H1 (cell line): ENCODE measurements around the gene TEKT4.
"Not testable (repeated sequence)": the region's sequence is repeated elsewhere in the genome, so short reads cannot be mapped to it uniquely, and the experiment has no call there.

Experiments used
- CREB1 ChIP-seq: IDR thresholded peaks from 2 replicates; pipeline ENCODE4 v1.6.1; 2012; ENCODE audit warnings: inconsistent platforms
- EZH2 ChIP-seq: fragments of 200-600 bp; sonication (generic); IDR thresholded peaks from 2 replicates; pipeline ENCODE4 v1.7.1; 2012; ENCODE audit warnings: low read depth, mild to moderate bottlenecking, moderate library complexity, low read length, inconsistent platforms; ENCODE audit not compliant: severe bottlenecking
- POLR2A ChIP-seq, 2 experiments: IDR thresholded peaks; 1 replicate in 1 of 2; 2 replicates in 1 of 2; pipeline ENCODE4 v1.6.1; 2011; ENCODE audit warnings: low read depth in 2 of 2, low read length in 2 of 2, mild to moderate bottlenecking in 2 of 2; ENCODE audit errors: control extremely low read depth in 1 of 2
- POLR2AphosphoS5 ChIP-seq: IDR thresholded peaks from 2 replicates; pipeline ENCODE4 v1.6.1; 2011; ENCODE audit warnings: low read depth, low read length
- SP2 ChIP-seq: IDR thresholded peaks from 2 replicates; pipeline ENCODE4 v1.6.1; 2012; ENCODE audit warnings: mild to moderate bottlenecking, low read length, inconsistent platforms
- TAF1 ChIP-seq: IDR thresholded peaks from 2 replicates; pipeline ENCODE4 v1.6.1; 2011; ENCODE audit warnings: mild to moderate bottlenecking, low read depth, low read length
- TF ChIP-seq, protein P1 (sequence below), 3 experiments: IDR thresholded peaks; 1 replicate in 2 of 3; 2 replicates in 1 of 3; pipeline versions ENCODE4 v1.5.1 to v1.6.1; 2011; ENCODE audit warnings: low read length in 3 of 3, mild to moderate bottlenecking in 3 of 3, inconsistent platforms in 2 of 3, low read depth in 1 of 3, moderate library complexity in 1 of 3; ENCODE audit not compliant: insufficient read depth in 1 of 3; ENCODE audit errors: control extremely low read depth in 1 of 3
- TF ChIP-seq, protein P2 (sequence below): IDR thresholded peaks from 2 replicates; pipeline ENCODE4 v1.6.1; 2012; ENCODE audit warnings: low read length, inconsistent platforms
- TF ChIP-seq, protein P3 (sequence below): IDR thresholded peaks from 2 replicates; pipeline ENCODE4 v1.6.1; 2011; ENCODE audit warnings: low read depth, mild to moderate bottlenecking, low read length; ENCODE audit not compliant: insufficient read depth

DNA sequence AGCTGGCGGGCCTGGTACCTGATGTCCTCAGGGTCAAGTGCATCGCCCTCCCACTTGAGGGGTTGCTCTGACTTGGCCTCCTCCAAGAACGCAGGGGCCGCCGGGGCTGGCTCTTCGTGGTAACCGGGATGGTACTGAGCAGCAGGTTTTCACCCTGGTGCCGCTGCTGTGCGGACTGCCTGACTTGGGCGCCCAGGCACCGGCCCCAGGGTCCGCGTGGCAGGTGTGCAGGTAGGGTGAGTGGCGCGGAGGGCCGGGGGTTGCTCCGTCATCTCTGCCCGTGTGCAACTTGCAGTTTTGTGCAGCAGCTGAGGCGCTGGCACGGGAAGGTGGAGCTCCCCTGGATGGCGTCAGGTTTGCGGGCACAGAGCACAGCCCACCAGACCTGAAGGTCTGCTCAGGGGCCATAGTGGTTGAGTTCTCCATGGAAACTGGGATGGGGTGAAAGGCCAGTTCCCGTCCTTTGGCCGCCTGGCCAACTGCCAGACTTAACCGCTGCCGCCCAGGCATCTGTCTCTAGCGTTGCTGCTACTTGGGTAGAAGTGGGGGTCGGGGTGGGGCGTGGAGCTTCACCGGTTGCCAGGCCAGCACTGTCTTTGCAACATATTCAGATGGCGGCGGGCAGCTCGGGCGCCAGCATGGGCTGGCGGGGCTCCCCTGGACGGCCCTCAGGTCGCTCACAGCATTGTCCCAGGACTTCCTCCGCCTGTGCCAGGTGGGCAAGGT, 12.9 kb upstream of the TEKT4 start:
- TF ChIP-seq SP2; EZH2; CREB1; TAF1; POLR2A (IDR thresholded peaks at IDR 0.05; ENCODE audit: control extremely low read depth in 1 of 2, low read depth in 2 of 2, low read length in 2 of 2); POLR2AphosphoS5: not testable (repeated sequence)
- TF ChIP-seq, protein P1, sequence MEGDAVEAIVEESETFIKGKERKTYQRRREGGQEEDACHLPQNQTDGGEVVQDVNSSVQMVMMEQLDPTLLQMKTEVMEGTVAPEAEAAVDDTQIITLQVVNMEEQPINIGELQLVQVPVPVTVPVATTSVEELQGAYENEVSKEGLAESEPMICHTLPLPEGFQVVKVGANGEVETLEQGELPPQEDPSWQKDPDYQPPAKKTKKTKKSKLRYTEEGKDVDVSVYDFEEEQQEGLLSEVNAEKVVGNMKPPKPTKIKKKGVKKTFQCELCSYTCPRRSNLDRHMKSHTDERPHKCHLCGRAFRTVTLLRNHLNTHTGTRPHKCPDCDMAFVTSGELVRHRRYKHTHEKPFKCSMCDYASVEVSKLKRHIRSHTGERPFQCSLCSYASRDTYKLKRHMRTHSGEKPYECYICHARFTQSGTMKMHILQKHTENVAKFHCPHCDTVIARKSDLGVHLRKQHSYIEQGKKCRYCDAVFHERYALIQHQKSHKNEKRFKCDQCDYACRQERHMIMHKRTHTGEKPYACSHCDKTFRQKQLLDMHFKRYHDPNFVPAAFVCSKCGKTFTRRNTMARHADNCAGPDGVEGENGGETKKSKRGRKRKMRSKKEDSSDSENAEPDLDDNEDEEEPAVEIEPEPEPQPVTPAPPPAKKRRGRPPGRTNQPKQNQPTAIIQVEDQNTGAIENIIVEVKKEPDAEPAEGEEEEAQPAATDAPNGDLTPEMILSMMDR (IDR thresholded peaks at IDR 0.05; ENCODE audit: control extremely low read depth in 1 of 3, insufficient read depth in 1 of 3, low read depth in 1 of 3, low read length in 3 of 3): not testable (repeated sequence)
- TF ChIP-seq, protein P2, sequence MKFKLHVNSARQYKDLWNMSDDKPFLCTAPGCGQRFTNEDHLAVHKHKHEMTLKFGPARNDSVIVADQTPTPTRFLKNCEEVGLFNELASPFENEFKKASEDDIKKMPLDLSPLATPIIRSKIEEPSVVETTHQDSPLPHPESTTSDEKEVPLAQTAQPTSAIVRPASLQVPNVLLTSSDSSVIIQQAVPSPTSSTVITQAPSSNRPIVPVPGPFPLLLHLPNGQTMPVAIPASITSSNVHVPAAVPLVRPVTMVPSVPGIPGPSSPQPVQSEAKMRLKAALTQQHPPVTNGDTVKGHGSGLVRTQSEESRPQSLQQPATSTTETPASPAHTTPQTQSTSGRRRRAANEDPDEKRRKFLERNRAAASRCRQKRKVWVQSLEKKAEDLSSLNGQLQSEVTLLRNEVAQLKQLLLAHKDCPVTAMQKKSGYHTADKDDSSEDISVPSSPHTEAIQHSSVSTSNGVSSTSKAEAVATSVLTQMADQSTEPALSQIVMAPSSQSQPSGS: not testable (repeated sequence)
- TF ChIP-seq, protein P3, sequence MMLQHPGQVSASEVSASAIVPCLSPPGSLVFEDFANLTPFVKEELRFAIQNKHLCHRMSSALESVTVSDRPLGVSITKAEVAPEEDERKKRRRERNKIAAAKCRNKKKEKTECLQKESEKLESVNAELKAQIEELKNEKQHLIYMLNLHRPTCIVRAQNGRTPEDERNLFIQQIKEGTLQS: not testable (repeated sequence)
